Suprapubic skin (tissue), 4 donors: ENCODE measurements around the gene NOTCH2. TPM values are rescaled to one million over a fixed set of nuclear protein-coding genes. Genes with fewer than 3 reads are reported as not detected.

Experiments used
- DNase-seq, 2 donors: peaks; one replicate each; pipeline ENCODE4 v3.0.0-alpha.2; 2019; ENCODE audit warnings: low spot score in 2 of 2
- H3K27ac ChIP-seq: fragments of 200-600 bp; sonication (generic); one replicate; pipeline ENCODE4 v1.5.1; 2019
- H3K27me3 ChIP-seq: fragments of 200-600 bp; sonication (generic); one replicate; pipeline ENCODE4 v1.5.1; 2019
- H3K36me3 ChIP-seq: fragments of 200-600 bp; sonication (generic); one replicate; pipeline ENCODE4 v1.5.1; 2019
- H3K4me1 ChIP-seq: fragments of 200-600 bp; sonication (generic); one replicate; pipeline ENCODE4 v1.5.1; 2019
- H3K4me3 ChIP-seq: fragments of 200-600 bp; sonication (generic); one replicate; pipeline ENCODE4 v1.5.1; 2019; ENCODE audit warnings: mild to moderate bottlenecking
- H3K9me3 ChIP-seq: fragments of 200-600 bp; sonication (generic); one replicate; pipeline ENCODE4 v1.5.1; 2019
- EP300 ChIP-seq: sonication (generic); formaldehyde crosslinking; IDR thresholded peaks from one replicate; pipeline ENCODE4 v1.6.1; 2017; ENCODE audit warnings: antibody characterized with exemption
- POLR2A ChIP-seq, 2 donors: fragments of 450-650 bp; IDR thresholded peaks; one replicate each; pipeline ENCODE4 v1.6.1; 2017; ENCODE audit warnings: antibody characterized with exemption in 2 of 2, mild to moderate bottlenecking in 2 of 2, moderate library complexity in 2 of 2
- POLR2AphosphoS5 ChIP-seq, 3 donors: sonication (generic); formaldehyde crosslinking; IDR thresholded peaks; one replicate each; pipeline ENCODE4 v1.6.1; 2017; ENCODE audit warnings: antibody characterized with exemption in 3 of 3
- WGBS: methylation state at CpG from one replicate; pipeline ENCODE4 v1.1.5; 2018; 5-methylcytosine and 5-hydroxymethylcytosine counted together
- total RNA-seq, 4 donors: library from RNA; depleted of rRNA; stranded (reverse); fragments of >200 nt; gene quantifications; one replicate each; pipeline ENCODE4 v1.1.0, GENCODE V29; 2016
- TF ChIP-seq, protein P1 (sequence below), 2 donors: fragments of 200-600 bp in 1 of 2; fragments of 450-650 bp in 1 of 2; sonication (generic) in 1 of 2; IDR thresholded peaks; one replicate each; pipeline ENCODE4 v1.5.1; 2016 to 2019; ENCODE audit warnings: antibody characterized with exemption in 2 of 2, mild to moderate bottlenecking in 1 of 2, moderate library complexity in 1 of 2

NOTCH2 gene
- total RNA-seq, 4 donors from 2014 or later = 120 to 167 (median 154) TPM

DNA sequence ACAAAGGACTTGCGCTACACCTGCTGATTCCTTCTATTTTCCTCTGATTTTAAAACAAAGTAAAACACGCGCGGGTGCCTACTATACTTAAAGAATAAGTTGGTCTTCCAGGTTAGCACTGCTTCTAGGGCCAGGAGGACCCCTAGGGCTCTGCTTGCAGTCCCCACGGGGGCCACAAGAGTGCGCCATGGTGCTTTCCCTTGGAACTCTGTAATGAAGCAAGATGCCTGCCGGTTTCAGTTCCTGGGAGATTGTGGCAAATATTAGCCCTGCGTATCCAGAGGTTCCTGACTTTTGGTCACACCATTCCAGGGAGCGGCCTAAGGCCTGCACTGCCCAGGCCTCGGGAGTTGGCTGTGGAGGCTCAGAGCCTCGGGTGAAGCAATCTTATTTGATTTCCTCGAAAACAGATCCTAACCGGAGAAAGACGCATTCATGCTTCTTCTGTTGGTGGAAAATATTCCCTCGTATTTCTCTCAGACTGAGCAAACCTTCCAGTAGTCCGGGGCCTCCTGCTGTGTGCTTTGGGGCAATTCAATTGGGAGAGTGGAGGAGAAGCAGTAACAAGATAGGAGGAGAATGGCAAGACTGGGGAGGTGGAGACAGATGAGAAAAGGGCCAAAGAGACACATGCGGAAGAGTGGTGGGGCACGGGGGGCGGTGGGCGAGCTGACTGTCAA, 198.4 kb downstream of the NOTCH2 start:
- DNase-seq = peak; percentile 89 to 90
- Histone ChIP-seq H3K36me3 (no peaks in the 10 kb centered on the region), H3K27me3 (peaks cover 3% of the 10 kb centered on the region), H3K4me1 (peaks cover 5% of the 10 kb centered on the region), H3K27ac (no peak overlapping the region), H3K4me3 (no peak overlapping the region), H3K9me3 (no peaks in the 10 kb centered on the region)
- 44% methylated on average over 20 of the region's 20 CpGs for WGBS
- TF ChIP-seq POLR2A (IDR thresholded peaks at IDR 0.05) = no peak
- TF ChIP-seq, protein P1, sequence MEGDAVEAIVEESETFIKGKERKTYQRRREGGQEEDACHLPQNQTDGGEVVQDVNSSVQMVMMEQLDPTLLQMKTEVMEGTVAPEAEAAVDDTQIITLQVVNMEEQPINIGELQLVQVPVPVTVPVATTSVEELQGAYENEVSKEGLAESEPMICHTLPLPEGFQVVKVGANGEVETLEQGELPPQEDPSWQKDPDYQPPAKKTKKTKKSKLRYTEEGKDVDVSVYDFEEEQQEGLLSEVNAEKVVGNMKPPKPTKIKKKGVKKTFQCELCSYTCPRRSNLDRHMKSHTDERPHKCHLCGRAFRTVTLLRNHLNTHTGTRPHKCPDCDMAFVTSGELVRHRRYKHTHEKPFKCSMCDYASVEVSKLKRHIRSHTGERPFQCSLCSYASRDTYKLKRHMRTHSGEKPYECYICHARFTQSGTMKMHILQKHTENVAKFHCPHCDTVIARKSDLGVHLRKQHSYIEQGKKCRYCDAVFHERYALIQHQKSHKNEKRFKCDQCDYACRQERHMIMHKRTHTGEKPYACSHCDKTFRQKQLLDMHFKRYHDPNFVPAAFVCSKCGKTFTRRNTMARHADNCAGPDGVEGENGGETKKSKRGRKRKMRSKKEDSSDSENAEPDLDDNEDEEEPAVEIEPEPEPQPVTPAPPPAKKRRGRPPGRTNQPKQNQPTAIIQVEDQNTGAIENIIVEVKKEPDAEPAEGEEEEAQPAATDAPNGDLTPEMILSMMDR (IDR thresholded peaks at IDR 0.05) = peak; percentile 80 to 93
- no peak for TF ChIP-seq POLR2AphosphoS5 (IDR thresholded peaks at IDR 0.05)
- TF ChIP-seq EP300 = no peak

DNA sequence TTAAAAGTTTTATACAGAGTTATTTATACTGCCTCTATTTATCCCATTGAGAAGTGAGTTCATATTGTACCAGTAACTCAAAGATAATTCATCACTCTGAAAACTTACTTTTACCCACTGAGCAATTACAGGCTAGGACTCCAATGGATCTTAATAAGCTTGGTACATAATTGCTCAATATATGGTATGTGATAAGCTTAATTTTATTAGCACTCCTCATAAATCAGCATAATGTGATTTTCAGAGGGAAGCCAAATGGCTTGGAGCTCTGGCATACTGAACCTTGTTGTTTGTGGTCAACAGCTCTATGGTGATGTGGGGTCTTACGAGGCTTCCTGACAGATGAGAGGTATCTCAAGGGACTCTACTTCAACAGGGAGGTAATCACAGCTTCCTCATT, 199.5 kb downstream of the NOTCH2 start:
- no peaks in the 10 kb centered on the region for H3K9me3 ChIP-seq
- DNase-seq = no peak
- H3K27ac ChIP-seq = no peak overlapping the region
- TF ChIP-seq POLR2AphosphoS5 (IDR thresholded peaks at IDR 0.05) = no peak
- H3K36me3 ChIP-seq = no peaks in the 10 kb centered on the region
- no peak overlapping the region for H3K4me3 ChIP-seq
- H3K27me3 ChIP-seq = peaks cover 3% of the 10 kb centered on the region
- peaks cover 5% of the 10 kb centered on the region for H3K4me1 ChIP-seq
- 68% methylated on average over 1 of the region's 1 CpG for WGBS

DNA sequence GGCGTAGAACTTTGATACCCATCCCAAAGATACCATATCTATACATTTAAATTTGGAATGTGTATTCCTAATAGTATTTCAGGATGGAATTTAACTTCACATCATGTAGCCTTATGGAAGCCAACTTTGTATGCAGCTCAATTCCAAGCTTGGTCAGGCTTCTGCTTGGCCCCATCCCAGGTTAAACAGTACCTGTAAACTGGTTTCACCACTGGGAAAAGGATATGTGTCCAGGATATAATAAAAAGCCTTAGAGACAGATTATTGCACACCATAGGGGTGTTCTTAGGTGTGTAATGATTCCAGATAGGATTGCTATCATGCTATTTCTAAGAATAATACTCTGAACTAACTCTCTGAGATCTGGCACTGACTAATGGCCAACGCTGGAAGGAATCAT, 201.3 kb downstream of the NOTCH2 start:
- TF ChIP-seq EP300 = no peak
- WGBS = 84% methylated on average over 2 of the region's 2 CpGs

DNA sequence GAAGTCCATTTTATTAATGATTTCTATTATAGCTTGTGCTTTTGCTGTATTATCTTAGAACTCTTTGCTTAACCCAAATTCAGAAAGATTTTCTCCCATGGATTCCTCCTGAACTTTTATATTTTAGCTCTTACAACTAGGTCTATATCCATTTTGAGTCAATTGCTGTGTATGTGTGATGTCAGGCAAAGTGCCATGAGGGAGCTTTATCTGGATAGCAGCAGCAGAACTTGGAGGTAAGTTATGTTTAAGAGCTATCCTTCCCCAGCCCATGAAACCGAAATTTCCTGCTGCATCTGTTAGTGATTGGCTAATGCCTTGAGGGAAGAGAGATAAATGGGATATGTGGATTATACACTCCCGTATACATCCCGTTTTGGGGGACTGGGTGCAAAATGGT, 203.0 kb downstream of the NOTCH2 start:
- H3K27ac ChIP-seq = no peak overlapping the region
- DNase-seq = no peak
- H3K4me1 ChIP-seq = no peaks in the 10 kb centered on the region
- H3K27me3 ChIP-seq = peaks cover 3% of the 10 kb centered on the region
- no peaks in the 10 kb centered on the region for H3K36me3 ChIP-seq
- H3K9me3 ChIP-seq = no peaks in the 10 kb centered on the region
- WGBS = 60% methylated on average over 3 of the region's 3 CpGs
- no peak overlapping the region for H3K4me3 ChIP-seq
- TF ChIP-seq, protein P1 (IDR thresholded peaks at IDR 0.05) = no peak
- no peak for TF ChIP-seq POLR2A (IDR thresholded peaks at IDR 0.05)
- no peak for TF ChIP-seq POLR2AphosphoS5 (IDR thresholded peaks at IDR 0.05)
- no peak for TF ChIP-seq EP300

More for the DNA sequence above, 201.3 kb downstream of the NOTCH2 start:
- DNase-seq = no peak
- Histone ChIP-seq H3K4me3 (no peak overlapping the region), H3K9me3 (no peaks in the 10 kb centered on the region), H3K27ac (no peak overlapping the region), H3K27me3 (peaks cover 3% of the 10 kb centered on the region), H3K36me3 (no peaks in the 10 kb centered on the region), H3K4me1 (no peaks in the 10 kb centered on the region)

DNA sequence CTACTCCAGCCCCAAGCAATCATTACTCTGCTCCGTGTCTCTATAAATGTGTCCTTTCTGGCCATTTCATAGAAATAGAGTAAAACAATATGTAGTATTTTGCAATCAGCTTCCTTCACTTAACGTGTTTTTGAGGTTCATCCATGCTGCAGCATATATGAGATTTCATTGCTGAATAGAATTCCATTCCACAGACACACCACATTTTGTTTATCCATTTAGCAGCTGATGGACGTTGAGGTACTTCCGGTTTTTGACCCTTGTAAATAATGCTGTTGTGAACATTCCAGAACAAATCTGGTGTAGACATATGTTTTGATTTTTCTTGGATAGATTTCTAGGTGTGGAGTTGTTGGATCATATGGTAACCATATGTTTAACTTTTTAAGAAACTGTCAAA, 203.8 kb downstream of the NOTCH2 start:
- H3K27me3 ChIP-seq = peaks cover 3% of the 10 kb centered on the region
- no peak overlapping the region for H3K4me3 ChIP-seq
- TF ChIP-seq EP300 (no peak), POLR2A (IDR thresholded peaks at IDR 0.05) (no peak), POLR2AphosphoS5 (IDR thresholded peaks at IDR 0.05) (no peak)
- TF ChIP-seq, protein P1 (IDR thresholded peaks at IDR 0.05) = no peak
- no peak for DNase-seq
- H3K9me3 ChIP-seq = no peaks in the 10 kb centered on the region
- H3K27ac ChIP-seq = no peak overlapping the region
- no peaks in the 10 kb centered on the region for H3K4me1 ChIP-seq
- H3K36me3 ChIP-seq = no peaks in the 10 kb centered on the region
- WGBS = 45% methylated on average over 4 of the region's 4 CpGs

DNA sequence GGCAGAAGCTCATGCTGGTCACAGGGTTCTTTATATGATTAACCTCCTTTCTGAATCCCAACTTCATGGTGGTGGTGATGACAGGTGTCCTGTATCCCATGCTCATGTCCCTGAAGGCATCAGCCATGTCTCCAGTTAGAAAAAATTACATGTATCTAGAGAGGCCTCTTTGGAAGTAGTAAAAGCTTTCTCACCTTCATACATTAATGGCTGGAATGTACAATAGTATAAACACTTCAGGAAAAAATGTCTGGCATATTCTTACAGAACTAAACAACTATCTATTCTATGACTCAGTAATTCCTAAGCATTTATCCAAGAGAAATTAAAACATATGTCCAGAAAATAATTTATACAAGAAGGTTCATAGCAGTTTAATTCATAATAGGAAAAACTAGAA, 207.2 kb downstream of the NOTCH2 start:
- TF ChIP-seq, protein P1 (IDR thresholded peaks at IDR 0.05) = no peak
- TF ChIP-seq EP300 (no peak), POLR2AphosphoS5 (IDR thresholded peaks at IDR 0.05) (no peak), POLR2A (IDR thresholded peaks at IDR 0.05) (no peak)
- Histone ChIP-seq H3K27ac (no peak overlapping the region), H3K36me3 (no peaks in the 10 kb centered on the region), H3K9me3 (no peaks in the 10 kb centered on the region), H3K4me1 (no peaks in the 10 kb centered on the region), H3K27me3 (peaks cover 3% of the 10 kb centered on the region), H3K4me3 (no peak overlapping the region)
- no peak for DNase-seq

Other genes starting within 250 kb of the NOTCH2 start
- not detected for gene ADAM30, start 173.1 kb downstream of the NOTCH2 start, total RNA-seq
- 10 to 100 TPM; 10.1 to 18.2 (median 15.9) TPM for gene SEC22B, start 106.9 kb upstream of the NOTCH2 start, total RNA-seq